GM18519 (cell line): ENCODE measurements around the gene PDK2.

ENCODE experiments used
- ATAC-seq: cut with Tn5 transposase; IDR thresholded peaks from one replicate; pipeline ENCODE4 v1.9.1; 2021; ENCODE audit warnings: mild to moderate bottlenecking, moderate library complexity; ENCODE audit not compliant: unreplicated experiment, low FRiP score

PDK2 gene

GRCh38 chr17:50113624-50114320 lies 18.6 kb downstream of the PDK2 start:
- ATAC-seq, result no peak

- ATAC-seq, result no peak
Observed at GRCh38 chr17:50114401-50114800, 19.2 kb downstream of the PDK2 start.

- ATAC-seq, result no peak
Observed at GRCh38 chr17:50114849-50115357, 19.8 kb downstream of the PDK2 start.

- ATAC-seq, result no peak
Observed at GRCh38 chr17:50115756-50116155, 20.6 kb downstream of the PDK2 start.

- no peak for ATAC-seq
Observed at GRCh38 chr17:50117202-50118051, 22.3 kb downstream of the PDK2 start.

- no peak for ATAC-seq
Observed at GRCh38 chr17:50118076-50118827, 23.1 kb downstream of the PDK2 start.

- ATAC-seq, result no peak
Observed at GRCh38 chr17:50118828-50119218, 23.7 kb downstream of the PDK2 start.

- ATAC-seq, result no peak
Observed at GRCh38 chr17:50120475-50121253, 25.5 kb downstream of the PDK2 start.

- ATAC-seq, result no peak
Observed at GRCh38 chr17:50122945-50123344, 27.8 kb downstream of the PDK2 start.

- ATAC-seq, result no peak
Observed at GRCh38 chr17:50123649-50124349, 28.6 kb downstream of the PDK2 start.

GRCh38 chr17:50125420-50125997 lies 30.4 kb downstream of the PDK2 start:
- no peak for ATAC-seq

GRCh38 chr17:50127697-50128361 lies 32.7 kb downstream of the PDK2 start:
- ATAC-seq, result no peak

GRCh38 chr17:50128441-50129352 lies 33.5 kb downstream of the PDK2 start:
- no peak for ATAC-seq

- ATAC-seq, result no peak
Observed at GRCh38 chr17:50129353-50129727, 34.2 kb downstream of the PDK2 start.

GRCh38 chr17:50129728-50130558 lies 34.8 kb downstream of the PDK2 start, which contains the start of gene SAMD14:
TSS of gene SAMD14 (minus strand) at chr17:50130160. CDS start at chr17:50124959, 5,201 bp downstream.
- no peak for ATAC-seq

GRCh38 chr17:50130559-50131305 lies 35.6 kb downstream of the PDK2 start:
- ATAC-seq, result no peak
